RCC 7860 (cell line): ENCODE measurements around the gene MT1HL1.
"Not testable (repeated sequence)": the region's sequence is repeated elsewhere in the genome, so short reads cannot be mapped to it uniquely, and the experiment has no call there.

Source experiments
- DNase-seq: peaks from one replicate; pipeline ENCODE4 v3.0.0-alpha.2; 2015; ENCODE audit warnings: low spot score
- FAIRE-seq: peaks from 2 replicates; lab custom pipeline; 2012; peaks lifted over from hg19 to GRCh38; lab: Jason Lieb, UNC

The MT1HL1 gene

DNA sequence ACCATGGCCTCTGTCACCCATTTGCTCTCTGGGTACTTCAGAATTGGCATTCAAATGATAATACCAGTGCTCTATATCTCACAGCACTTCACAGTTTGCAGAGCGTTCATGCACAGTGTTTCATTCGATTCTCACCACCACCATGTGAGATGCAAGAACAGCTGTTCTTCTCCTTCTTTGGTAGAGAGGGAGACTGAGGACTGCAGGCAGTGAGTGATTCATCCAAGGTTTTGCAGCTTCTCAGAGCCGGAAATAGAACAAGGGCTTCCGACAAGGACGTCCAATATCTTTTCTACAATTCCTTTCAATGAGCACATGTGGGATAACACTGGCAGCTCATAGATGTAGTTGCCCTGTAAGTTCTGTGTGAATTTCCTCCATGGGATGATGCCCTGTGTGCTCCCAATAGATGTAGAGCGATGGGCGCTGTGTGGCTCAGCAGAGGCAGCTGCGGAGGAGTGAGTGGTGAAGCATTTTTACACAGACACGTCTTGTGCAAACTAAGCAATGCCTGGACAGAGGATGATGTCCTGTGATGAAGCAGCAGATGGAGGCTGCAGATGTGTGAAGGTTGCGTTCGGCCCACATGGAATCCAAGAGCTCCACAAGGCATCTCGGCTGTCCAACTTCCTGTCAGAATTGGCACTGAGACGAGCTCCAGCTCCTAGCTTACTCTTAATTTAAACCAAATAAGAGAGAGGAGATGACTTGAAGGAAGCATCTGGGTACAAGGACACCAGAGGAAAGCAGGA is 24.9 kb downstream of the MT1HL1 start:
- no peak for DNase-seq
- no peak for FAIRE-seq

DNA sequence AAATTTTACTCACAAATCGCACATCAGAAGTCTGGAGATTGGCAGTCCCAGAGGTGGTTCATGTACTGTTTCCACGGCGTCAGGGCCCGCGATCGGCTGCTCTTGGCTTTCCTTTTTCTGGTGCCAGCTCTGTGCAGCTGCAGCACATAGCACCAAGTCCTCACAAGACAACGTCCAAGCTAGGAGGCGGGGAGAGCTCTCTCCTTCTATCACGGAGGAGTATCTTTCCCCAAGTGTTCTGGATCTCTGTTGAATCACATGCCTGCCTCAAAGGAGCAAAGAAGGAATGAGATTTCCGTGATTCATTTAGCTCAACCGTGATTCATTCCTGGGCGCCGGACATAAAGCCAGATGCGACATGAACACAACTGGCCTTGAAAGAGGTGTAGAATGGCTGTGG is 25.5 kb downstream of the MT1HL1 start:
- no peak for FAIRE-seq
- no peak for DNase-seq

DNA sequence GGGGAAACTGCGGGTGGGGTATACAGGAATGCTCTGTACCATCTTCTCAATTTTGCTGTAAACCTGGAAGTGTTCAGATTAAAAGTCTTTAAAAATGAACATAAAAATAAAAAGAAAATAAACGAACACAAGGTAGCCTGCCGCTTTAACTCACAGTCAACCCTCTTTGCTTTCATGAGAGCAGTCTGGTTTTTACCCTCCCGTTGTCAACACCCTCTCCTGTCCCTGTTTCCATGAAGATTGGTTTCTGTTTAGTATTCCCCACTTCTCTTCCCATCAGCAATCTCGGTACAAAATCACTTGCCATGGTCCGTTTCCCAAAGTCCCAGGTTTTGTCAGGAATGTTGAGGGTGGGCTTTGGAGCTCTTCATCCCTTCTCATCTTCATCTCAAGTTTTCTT is 28.8 kb downstream of the MT1HL1 start:
- FAIRE-seq: no peak
- no peak for DNase-seq

DNA sequence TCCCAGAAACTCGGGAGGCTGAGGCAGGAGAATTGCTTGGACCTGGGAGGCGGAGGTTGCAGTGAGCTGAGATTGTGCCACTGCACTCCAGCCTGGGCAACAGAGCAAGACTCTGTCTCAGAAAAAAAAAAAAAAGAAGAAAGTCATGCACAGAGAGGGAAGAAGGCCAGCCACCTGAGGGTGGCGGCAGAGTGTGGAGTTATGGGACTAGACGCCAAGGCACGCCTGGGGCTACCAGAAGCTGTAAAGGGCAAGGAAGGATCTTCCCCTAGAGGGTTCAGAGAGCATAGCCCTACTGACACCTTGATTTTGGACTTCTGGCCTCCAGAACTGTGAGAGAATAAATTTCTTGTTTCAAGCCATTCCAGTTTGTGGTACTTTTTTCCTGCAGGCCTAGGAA is 30.2 kb downstream of the MT1HL1 start:
- not testable (repeated sequence) for FAIRE-seq, DNase-seq

DNA sequence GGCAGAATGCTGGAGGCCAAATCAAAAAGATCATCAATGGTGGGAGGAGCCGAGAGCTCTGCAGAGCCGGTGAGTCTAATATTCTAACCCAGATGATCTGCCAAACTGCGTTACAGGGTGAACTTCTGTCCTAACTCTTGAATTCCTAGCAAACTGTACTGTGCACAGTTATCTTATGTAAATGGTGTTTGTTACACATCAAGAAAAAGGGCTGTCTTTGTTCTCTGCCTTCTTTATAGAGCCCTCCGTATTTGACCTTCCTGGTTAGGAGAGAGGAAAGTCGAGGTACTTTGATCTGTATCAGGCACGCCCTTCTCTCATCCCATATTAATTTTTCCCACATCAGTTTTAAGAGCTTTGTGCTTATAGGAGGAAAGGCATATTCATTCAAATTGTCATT is 37.6 kb downstream of the MT1HL1 start:
- FAIRE-seq (no peak), DNase-seq (no peak)

DNA sequence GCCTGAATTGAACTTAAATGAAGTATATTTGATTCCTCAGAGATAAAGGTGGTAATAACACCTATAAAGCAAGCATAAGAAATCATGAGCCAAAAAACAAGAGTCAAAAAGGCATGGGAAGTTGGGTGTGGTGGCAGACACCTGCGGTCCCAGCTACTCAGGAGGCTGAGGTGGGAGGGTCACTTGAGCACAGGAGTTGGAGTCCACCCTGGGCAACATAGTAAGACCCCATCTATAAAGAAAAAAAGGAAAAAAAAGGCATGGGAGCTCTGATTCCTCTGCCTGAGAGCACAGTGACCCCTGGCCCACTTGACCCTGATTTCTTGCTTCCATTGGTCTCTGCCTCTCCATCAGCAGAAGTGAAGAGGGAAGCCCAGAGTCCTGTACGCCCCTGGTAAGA is 40.3 kb downstream of the MT1HL1 start:
- DNase-seq (no peak), FAIRE-seq (no peak)

DNA sequence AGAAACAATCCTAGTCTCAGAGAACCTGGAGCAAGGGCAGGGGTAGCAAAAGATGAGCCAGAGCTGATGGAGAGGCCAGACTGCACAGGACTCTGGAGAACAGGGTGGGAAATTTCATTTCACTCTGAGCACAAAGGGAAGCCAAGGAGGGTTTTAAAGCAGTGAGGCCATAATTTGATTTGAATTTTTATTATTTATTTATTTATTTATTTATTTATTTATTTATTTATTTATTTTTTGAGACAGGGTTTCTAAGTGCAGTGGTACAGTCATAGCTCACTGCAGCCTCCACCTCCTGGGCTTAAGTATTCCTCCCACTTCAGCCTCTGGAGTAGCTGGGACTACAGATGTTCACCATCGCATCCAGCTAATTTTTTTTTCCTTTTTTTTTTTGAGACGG is 45.1 kb downstream of the MT1HL1 start:
- FAIRE-seq (no peak), DNase-seq (no peak)

DNA sequence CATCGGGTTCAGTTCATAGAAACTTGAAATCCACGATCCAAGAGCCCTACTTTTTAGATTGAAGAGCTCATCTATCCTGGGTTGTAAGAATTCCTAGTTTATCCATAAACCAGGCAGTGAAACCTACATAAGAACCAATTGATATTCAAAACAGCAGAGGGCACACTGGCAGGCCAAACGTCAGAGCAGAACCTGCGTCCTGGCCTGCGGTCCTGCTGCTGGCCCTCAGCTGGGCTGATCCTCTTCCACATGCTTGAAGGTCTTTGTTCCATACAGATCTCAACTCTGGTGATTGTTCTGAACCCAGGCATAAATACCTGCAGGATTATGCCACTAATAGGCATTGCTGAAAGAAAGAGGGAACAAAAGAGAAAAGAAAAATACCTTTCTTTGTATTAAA is 47.0 kb downstream of the MT1HL1 start:
- DNase-seq (no peak), FAIRE-seq (no peak)
